ENCODE measurements around the gene CDKN2C.

CDKN2C gene

DNA sequence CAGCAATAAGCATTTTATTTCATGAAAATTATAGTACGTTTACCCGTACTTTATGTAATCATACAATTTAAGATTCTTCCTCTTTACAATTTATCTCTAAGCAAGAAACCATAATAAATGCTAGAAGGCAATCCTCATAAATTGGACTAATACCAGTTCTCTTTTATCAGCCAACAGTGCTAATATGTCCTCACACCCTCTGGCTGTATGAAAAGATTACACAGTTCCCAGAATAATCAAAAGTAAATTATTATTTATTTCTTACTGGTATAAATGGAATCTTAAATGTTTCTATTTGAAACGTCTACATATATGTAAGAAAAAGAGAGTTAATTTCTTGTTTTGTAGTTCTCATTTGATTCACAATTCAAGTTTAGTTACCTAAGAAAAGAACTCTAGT lies 3.1 kb upstream of the CDKN2C start:
- DNase-seq: no peak

DNA sequence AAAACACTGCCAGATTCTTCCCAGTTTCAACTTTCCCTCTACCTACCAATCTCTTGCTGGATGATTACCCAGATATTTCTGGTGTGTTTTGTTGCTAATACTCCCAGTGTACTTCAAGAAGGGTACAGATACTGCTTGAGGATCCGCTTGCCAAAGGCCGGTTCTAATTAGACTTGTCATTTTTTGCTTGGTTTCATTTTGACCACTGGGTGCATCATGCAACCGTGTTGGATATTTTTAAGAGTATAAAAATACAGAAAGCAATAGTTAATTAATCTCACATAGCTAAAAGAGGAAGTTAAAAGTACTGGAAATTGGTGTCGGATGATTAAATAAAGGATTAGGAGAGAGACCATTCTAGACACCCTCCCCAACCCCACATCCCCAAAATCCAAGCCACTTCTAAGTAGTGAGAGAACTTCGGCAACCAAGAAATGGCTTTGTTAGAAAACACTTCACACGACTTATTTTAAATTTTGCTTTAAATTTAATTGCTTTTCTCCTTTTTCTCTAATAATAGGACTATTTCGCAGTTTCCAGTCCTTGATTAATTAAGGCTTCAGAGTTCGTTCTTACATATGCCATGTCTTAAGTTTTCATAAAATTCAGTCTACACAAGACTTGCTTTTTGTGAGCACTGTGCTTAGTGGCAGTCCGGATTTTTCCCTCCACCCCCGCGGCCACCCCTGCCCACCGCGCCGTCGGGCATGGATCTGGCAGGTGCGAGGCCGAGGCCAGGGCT lies 2.5 kb upstream of the CDKN2C start:
- DNase-seq: no peak

DNA sequence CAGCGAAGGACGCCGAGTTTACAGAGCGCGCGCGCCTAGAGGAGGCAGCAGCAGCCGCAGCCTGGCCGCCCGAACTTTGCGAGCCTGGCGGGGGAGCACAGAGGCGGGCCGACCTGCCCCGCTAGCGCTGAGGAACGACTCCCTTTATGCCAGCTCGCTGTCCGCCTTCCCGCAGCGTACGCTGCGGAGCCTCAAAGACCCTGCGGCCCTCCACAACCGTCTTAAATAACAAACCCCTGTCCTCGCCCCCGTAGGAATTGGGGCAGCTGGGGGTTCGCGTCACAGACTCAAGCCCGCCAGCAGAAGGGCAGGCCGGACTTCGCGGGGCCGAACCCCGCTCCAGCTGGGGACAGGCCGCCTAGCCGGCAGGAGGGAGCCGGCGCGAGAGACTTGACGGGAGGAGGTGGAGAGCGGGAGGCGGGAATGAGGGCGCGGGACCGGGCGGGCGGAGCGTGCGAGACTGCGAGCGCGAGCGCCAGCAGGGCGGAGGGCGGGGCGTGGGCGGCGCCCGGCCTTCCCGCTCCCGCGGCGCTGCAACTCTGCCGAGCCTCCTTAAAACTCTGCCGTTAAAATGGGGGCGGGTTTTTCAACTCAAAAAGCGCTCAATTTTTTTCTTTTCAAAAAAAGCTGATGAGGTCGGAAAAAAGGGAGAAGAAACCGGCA lies 1.8 kb upstream of the CDKN2C start:
- DNase-seq: peak; percentile 69 to 91 (median 82)

DNA sequence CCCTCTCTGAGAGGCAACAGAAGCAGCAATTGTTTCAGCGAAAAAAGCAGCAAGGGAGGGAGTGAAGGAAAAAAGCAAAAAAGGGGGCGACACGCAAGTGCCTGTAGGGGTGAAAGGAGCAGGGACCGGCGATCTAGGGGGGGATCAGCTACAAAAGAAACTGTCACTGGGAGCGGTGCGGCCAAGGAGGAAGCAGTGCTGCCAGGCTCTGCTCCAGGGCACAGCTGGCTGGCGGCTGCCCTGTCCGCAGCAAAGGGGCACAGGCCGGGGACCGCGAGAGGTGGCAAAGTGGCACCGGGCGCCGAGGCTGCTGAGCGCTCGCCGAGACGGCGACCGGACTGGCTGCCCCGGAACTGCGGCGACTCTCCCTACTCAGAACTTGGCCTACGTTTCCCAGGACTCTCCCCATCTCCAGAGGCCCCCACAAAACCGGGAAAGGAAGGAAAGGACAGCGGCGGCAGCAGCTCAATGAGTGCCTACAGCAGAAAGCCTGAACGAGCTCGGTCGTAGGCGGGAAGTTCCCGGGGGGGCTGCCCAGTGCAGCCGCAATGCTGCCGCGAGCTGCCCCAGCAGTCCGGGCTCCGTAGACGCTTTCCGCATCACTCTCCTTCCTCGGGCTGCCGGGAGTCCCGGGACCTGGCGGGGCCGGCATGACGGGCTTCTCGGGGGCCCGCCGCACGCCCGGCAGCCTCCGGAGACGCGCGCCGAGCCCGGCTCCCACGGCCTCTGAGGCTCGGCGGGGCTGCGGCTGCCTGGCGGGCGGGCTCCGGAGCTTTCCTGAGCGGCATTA lies 1.0 kb upstream of the CDKN2C start:
- DNase-seq: peak in 4 of 6 experiments; percentile 24 to 57 (median 40)

DNA sequence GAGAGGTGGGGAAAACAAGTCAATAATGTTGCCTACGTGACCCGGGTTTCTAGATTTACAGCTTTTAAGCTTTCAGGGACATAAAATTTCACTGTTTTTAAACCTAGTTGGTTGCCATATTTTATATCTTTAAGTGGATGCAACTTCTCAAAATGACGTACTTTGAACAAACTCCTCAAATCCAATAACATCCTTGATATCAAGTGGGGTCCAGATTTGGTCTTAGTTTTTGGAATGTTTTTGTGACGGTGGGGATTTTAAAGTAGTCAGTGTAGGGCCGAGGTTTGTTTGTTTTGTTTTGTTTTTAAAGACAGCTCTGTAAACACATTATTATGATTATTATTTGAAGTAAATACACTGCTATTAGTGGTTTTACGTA lies 453 bp downstream of the CDKN2C start:
- DNase-seq: no peak

DNA sequence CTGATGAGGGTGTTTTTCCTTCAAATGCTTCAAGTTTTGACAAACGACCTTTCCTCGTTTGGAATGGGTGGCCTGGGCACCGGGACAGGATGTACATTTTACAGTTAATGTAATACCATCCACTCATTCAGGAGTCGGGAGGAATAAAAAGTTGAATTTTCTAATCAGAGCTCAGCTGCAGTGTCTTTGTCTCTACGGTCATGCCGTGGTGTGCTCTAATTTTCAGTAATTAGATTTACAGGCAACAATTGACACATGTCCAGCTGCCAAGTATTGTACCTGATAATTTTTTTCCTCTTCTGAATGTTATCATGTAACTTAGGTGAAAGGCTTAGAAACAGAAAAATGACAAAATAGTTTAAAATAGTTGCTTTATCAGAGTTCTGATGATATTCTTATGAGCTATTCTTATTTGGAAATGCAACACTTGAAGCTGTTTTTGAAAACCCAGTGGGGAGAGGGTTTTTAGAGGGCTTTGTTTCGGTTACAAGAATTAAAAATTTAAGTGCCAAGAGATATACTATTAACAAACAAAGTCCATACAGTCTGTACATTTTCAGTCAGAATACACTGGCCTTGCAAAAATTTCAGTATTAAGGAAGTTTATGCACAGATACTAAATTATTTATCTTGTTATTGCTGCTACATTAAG lies 1.0 kb downstream of the CDKN2C start:
- DNase-seq: peak in 1 of 6 experiments; percentile 2

DNA sequence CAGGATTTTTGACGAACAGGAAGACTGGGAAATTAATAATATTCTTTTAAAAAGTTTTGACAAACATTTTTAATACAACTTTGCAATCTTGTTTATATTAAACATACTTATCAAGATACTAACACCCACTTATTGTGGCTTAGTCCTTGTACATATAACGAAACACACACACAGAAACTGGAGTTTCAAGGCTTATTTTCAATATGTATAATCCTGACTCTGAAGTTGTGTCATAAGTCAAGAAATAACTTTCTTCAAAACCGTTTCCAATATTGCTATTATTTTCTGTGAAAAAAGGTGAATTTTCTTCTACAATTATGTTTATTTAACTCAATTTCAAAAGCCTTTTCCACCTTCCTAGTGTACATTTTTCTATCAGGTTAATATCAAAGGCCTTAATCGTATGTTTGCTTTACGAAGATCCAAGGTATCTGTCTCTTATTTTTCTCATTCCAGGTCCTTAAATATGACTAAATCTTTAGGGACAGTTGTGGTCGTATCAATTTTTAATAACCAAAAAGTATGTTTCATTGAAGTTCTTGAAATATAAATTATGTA lies 1.8 kb downstream of the CDKN2C start:
- no peak for DNase-seq

DNA sequence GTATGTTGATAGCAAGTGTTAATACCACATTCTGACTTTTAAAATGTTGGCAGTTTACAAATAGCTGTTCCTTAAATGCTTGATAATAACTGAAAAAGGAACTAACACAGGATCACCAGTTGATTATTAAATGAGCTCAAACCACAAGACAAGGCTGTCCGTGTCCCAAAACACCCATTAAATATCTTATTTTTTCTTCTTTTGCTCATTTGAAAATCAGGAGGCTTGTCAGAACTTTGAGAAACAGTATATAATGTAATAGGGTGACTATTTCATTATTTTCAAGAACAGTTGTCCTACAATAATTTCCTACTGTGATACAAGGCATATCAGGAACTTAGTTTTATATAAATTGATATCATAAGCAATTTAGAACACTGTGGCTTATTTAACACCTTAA lies 2.7 kb downstream of the CDKN2C start:
- DNase-seq: no peak

DNA sequence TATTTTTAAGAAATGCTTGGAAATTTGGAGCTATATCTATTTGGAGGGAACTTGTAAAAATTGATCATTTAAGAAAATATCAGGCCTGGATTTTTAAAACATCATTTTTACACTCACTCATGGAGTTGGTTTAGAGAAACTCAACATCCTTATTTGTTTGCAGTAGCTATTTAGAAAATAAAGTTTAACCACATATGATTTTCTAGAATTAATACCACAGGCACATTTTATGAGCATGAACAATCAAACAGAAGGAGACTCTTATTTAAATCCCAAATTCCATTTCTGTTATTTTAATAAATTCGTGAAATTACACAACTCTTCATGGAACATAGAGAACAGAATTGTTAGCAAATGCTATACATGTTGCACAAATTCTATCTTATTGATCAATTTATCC lies 3.2 kb downstream of the CDKN2C start:
- no peak for DNase-seq

DNA sequence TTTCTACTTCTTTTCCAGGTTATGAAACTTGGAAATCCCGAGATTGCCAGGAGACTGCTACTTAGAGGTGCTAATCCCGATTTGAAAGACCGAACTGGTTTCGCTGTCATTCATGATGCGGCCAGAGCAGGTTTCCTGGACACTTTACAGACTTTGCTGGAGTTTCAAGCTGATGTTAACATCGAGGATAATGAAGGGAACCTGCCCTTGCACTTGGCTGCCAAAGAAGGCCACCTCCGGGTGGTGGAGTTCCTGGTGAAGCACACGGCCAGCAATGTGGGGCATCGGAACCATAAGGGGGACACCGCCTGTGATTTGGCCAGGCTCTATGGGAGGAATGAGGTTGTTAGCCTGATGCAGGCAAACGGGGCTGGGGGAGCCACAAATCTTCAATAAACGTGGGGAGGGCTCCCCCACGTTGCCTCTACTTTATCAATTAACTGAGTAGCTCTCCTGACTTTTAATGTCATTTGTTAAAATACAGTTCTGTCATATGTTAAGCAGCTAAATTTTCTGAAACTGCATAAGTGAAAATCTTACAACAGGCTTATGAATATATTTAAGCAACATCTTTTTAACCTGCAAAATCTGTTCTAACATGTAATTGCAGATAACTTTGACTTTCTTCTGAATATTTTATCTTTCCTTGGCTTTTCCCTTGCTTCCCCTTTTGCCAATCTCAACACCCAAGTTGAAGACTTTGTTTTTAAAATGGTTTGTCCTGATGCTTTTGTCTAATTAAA lies 4.0 kb downstream of the CDKN2C start:
- no peak for DNase-seq

DNA sequence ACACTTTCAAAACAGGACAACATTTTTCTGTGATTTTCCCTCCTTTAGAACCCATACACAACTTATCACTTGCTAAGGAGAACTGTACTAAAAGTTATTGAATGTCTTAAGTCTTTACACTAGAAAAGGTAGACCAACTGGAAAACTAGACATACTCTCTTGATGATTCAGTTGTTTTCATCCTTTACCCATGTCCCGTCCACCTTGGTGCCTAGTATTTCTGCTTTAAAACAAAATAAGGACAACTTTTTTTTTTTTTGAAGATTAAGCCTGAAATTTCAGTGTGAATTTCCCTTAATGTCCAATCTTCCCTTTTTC lies 4.5 kb downstream of the CDKN2C start:
- DNase-seq: no peak

DNA sequence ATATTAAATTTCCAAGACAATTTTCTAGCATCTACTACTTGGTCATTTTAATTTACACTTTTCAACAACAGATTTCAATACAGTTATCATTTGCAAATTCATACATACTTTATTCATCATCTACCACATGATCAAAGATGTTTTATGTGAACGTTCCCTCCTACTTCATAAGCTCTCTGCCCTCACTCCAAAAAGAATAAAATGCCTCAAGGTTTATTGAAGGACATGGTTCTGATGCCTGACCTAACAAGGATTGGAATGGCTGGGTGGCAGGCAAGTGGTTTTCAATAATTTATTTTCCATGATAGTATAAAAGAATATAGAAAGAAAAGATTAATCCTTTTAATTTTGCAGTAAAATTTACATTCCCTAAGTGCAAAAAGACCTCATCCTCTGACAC lies 5.4 kb downstream of the CDKN2C start:
- DNase-seq: no peak

DNA sequence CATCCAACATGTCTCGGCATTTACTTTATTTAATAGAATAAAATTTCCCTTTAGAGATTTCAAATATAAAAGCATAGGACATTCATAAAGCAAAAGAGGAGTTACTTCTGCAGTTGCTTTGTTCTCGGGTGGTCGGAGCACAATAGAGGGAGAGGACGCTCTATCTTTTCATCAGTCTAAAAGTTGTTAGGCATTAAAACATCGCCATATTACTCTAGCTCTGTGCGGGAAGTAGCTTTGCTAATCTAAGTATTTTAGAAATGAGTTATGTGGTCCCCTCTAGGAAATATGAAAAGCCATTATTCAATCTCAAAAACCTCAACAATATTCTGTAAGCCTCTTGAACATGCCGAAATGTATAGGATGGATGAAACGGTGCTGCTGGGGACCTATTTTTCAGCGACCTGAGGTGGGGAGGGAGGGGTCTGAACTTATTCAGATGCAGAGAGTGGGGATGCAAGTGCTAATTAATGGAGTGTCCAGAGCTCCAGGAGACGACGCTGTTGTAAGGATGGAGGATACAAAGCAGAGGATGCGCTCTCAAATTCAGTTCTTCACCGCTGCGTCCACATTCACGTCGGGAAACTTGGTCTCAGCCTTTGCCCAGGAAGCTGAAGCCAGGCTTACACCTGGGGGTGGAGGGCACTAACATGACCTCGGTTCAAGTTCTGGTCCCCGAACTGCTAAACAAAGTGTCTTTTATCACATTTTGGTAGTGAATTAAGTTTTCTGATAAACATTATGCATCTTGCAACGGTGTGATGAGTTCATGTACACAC lies 6.3 kb downstream of the CDKN2C start:
- DNase-seq: peak in 1 of 6 experiments; percentile 30

DNA sequence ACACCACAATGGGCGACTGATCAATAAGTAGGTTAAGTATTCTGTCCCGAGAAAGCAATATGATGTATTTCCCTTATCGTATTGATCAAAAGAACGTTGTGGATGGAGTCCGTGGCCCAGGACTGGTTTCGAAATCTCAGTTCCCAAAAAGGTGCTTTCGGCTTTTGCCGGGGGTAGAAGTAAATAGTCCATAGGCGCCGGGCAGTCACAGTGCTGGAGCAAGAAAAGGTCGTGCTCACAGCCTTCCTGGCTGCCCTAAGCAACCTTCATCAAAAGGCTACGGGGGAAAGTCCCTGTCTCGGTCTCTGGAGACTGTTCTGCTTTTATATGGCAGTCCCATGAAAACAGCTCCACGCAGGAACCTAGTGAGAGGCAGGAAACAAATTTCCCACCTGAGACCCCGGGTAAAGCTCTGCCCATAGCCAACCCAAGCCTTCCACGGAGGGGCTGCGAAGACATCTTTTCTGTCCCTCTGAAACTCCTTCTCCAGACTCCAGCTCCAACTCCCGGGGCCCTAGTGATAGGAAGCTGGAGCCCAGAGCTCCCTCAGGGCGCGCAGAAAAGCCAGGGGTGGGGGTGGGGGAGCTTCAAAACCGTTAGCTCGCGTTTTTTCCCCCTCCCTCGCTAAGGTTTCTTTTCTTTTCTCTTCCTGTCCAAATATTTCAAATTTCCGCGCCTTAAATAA lies 7.0 kb downstream of the CDKN2C start:
- DNase-seq: peak in 2 of 6 experiments; percentile 15 to 36

DNA sequence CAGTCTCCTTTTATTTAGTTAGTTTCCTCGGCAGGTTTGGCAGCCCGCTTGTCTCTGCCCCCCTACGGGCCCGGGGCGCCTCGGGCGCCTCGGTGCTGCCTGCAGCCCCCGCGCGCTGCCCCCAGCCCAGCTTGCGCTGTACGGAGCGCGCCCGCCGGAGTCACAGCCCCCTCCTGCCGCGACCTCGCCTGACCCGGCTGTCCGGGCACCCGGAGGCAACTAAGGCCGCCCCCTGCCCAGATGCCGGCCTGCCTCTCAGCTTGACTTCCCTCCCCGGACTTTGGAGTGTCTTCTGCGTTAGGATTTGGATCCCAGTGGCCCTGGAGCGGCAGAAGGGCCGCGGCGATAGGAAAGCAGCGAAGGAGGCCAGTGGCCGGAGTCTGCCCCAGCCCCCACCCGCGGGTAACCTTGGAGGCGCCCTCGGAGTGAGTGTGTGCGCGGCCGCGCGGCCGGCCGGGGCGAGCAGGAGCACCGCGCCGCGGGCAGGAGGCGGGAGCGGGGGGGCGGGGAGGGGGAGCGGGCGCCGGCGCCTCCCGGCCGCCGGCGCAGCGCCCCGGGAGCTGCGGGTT lies 7.6 kb downstream of the CDKN2C start:
- peak in 3 of 6 experiments; percentile 16 to 57 (median 24) for DNase-seq

DNA sequence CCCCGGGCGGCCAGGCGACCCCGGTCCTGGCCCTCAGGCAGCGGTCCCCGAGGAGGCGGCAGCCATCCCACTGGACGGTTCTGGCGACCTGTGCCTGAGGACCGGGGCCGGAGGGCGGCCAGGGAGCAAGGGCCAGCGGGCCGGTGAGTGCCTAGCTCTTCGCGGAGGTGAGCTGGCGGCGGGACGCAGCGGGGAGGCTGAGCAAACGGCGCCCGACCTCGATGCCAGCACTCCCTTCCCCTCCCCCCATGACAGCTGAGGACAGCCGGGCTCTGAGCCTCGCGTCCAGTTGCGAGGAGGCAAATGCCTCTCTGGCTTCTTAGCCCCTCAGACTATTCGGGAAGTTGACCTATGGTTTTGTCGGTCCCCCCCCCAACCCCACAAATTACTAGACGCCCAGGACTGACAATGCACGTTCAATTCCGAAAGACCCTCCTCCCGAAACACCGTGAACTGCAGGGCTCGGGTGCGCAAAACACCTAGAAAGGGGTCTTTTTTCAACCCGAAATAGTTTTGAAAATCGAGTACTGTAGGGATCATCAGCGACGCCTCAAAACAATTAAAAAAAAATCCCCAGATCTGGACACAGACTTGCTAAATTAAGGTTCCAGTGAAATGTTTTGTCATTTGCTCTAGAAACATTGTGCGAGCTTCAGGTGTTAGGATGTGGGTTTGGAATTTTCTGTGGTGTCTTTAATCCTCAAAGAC lies 8.3 kb downstream of the CDKN2C start:
- peak in 4 of 6 experiments; percentile 3 to 52 (median 18) for DNase-seq

DNA sequence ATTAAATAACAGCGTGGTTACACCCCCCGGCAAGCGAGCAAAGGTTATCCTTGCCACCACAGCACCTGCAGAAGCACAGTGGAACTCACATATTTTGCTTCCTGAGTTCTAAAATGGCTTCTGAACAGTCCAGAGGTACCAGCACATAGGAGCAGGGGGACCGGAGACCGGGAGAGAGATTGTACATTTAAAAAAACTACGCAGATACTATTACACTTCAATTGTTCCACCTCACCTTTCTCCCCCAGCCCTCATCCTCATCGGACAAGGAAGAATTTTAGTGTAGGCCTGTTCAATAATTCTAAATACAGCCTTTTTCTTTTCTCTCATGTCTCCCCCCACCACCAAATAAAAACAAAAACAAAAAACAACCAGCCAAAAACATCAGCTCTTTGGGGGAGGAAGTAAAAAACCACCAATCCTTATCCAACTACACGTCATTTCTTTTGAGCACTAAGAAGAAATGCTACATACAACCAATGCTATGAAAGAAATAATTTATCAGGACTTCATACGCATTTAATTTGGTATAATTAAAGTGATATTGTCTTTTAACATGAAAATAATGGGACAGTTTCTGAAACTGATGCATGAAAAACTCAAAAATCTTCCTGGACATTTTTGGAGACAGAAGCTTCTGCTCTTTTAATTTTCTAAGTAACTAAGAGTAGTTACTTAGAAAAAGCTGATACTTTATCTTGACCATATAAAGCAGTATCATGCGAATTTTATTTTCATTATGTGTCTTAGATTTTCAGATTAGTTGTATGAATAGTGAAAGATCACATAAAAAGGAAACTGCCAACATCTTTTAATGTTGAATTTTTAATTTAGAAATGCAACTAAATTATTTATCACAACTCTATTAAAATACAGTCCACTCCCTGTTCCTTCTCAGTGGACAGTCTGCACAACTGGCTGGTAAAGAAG lies 9.1 kb downstream of the CDKN2C start:
- DNase-seq: peak in 3 of 6 experiments; percentile 12 to 38 (median 19)

DNA sequence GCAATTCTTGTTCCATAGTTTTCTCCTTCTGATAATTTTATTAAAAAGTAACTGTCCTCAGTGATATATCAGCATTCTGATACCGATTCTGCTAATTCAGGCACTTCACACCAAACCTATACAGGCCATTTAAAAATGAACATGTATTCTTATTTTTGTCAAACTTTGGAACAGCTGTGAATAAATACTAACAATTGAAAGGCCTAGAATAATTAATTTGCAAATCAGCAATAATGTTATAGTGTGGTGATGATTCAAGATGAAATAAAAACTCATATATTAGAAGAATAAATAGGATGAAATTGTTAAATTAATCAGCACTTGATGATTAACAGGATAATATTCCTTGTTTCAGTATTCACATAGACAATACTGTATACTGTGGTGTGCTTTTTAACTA lies 9.9 kb downstream of the CDKN2C start:
- no peak for DNase-seq

DNA sequence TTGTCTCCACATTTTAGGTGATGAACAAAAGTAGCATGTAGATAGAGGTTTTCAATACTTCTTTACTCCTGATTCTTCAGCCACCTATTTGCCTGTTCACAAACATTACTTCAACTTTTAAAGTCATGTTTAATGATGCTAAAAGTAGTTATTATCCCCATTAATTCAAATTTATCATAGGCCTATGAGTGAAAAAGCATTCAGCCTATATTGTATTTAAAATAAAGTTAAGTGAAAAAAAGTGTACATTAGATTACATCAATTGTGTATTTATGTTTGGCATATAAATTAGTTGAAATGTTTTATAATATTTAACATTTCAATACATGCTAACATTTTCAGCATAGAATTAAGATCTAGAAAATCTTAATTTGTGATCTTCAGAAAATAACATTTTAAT lies 10.5 kb downstream of the CDKN2C start:
- no peak for DNase-seq

Measured in stimulated activated naive CD4-positive, alpha-beta T cell (primary cell).